HK-2 (cell line): ENCODE measurements around the gene COA8.
A peak's percentile ranks its signal among the peaks of the same experiment; 100 is the strongest.

Experiments
- DNase-seq: peaks from one replicate; pipeline ENCODE4 v3.0.0-alpha.2; 2018; ENCODE audit not compliant: unreplicated experiment

The COA8 gene

GRCh38 chr14:103623308-103623707, 60.5 kb downstream of the COA8 start:
- DNase-seq, result no peak

GRCh38 chr14:103623883-103624482, 61.2 kb downstream of the COA8 start:
- DNase-seq, result no peak

GRCh38 chr14:103624860-103625259, 62.1 kb downstream of the COA8 start:
- peak; percentile 77 for DNase-seq

GRCh38 chr14:103625356-103626095, 62.8 kb downstream of the COA8 start:
- DNase-seq, result no peak

- no peak for DNase-seq
Observed at GRCh38 chr14:103626146-103626850, 63.5 kb downstream of the COA8 start.

GRCh38 chr14:103627073-103628025, 64.6 kb downstream of the COA8 start:
- no peak for DNase-seq

- DNase-seq, result peak; percentile 86
Observed at GRCh38 chr14:103628221-103628683, 65.5 kb downstream of the COA8 start.

GRCh38 chr14:103628684-103629502, 66.1 kb downstream of the COA8 start, which contains the start of gene KLC1:
Gene KLC1 (plus strand): TSS chr14:103629211. CDS start chr14:103654565, 25,354 bp downstream.
- DNase-seq, result peak; percentile 85

GRCh38 chr14:103629503-103630121, 66.9 kb downstream of the COA8 start:
- DNase-seq, result peak; percentile 35

GRCh38 chr14:103630364-103631108, 67.8 kb downstream of the COA8 start:
- DNase-seq, result no peak

- DNase-seq, result no peak
Observed at GRCh38 chr14:103633391-103633790, 70.6 kb downstream of the COA8 start.

GRCh38 chr14:103634156-103634555, 71.4 kb downstream of the COA8 start:
- no peak for DNase-seq

- DNase-seq, result no peak
Observed at GRCh38 chr14:103638594-103638993, 75.8 kb downstream of the COA8 start.
